Heart left ventricle (tissue), 13 donors: ENCODE results near the gene PADI6.

Experiments used
- CTCF ChIP-seq, 12 donors: fragments of 200-600 bp; sonication (generic) in 4 of 12; IDR thresholded peaks; one replicate each; pipeline versions ENCODE4 v1.5.0 to v1.8.0; 2018 to 2022; ENCODE audit warnings: antibody characterized with exemption in 12 of 12, mild to moderate bottlenecking in 5 of 12
- POLR2A ChIP-seq, 2 donors: fragments of 450-650 bp; IDR thresholded peaks; one replicate each; pipeline ENCODE4 v1.6.1; 2017; ENCODE audit warnings: antibody characterized with exemption in 2 of 2, mild to moderate bottlenecking in 2 of 2, moderate library complexity in 2 of 2
- donor health status: ischemic (EF 13 %, LVEDD 7.1; RV severe dilation, severe dysfunction).
- donor health status: DM: no; HTN: yes; CAD: no.
- donor health status: DM: no; HTN: no; CAD: no.
- donor health status: ischemic (EF 25% LVEDD 6.9; RV normal size, moderate dysfunction).
- donor health status: ischemic (EF 25% LVEDD 5.7; RV mildly dilated, moderate dysfunction).
- donor health status: ischemic (EF 35%, LVEDD 5.7; RV mildly dilated, moderate dysfunction).
- donor health status: nonischemic (EF 11% LVEDD 7.7; RV severe dilation, severe dysfunction).
- donor health status: DM: yes; HTN: yes; CAD: no.
- donor health status: PGD.
- donor health status: ischemic (EF 29% LVEDD 5.4; RV normal size, mild dysfunction).
- donor health status: nonischemic (EF 23%, LVEDD 6.1; RV moderate dilation, normal function).

- no peak for TF ChIP-seq CTCF (IDR thresholded peaks at IDR 0.05)
- no peak for TF ChIP-seq POLR2A (IDR thresholded peaks at IDR 0.05)
These were observed 21.2 kb downstream of the PADI6 start for GRCh38 chr1:17393230-17393629.
